ENCODE measurements around the gene TDRD9. TPM values are rescaled to one million over a fixed set of nuclear protein-coding genes. Genes with fewer than 3 reads are reported as not detected.

Gene TDRD9
- total and polyA plus RNA-seq, 2 of the 4 experiments (the other 2 are of a cell fraction), result 0.07 to 0.18 TPM

GRCh38 chr14:103935102-103935501 lies 6.8 kb downstream of the TDRD9 start:
- H4K20me1 ChIP-seq (ENCODE audit: insufficient read depth, low read length), result no peaks in the 10 kb centered on the region
- no peak overlapping the region for H4K91ac ChIP-seq (ENCODE audit: insufficient read depth, low read depth, low read length)
- WGBS, 2 experiments (ENCODE audit: extremely low coverage in 2 of 2, insufficient read length in 1 of 2), result no CpG with 5 or more reads among the region's 2 CpGs
- no peak overlapping the region for H2BK5ac ChIP-seq (ENCODE audit: low read depth, low read length, poor library complexity, severe bottlenecking)
- H3K9ac ChIP-seq (ENCODE audit: low read depth, low read length), result no peak overlapping the region
- H2AFZ ChIP-seq (replicated peaks; ENCODE audit: low read length, poor library complexity), result no peak overlapping the region
- intact Hi-C loops (cut with micrococcal nuclease) (no loop called here), dilution Hi-C loops (cut with HindIII; ENCODE audit: low sequenced_read_pairs, unreplicated experiment) (no loop called here), in situ Hi-C loops (cut with MboI; ENCODE audit: low sequenced_read_pairs) (no loop called here)
- H2BK120ac ChIP-seq (ENCODE audit: low read depth, low read length), result no peak overlapping the region
- H3K79me1 ChIP-seq (ENCODE audit: low read depth in 1 of 2, low read length in 2 of 2), result no peaks in the 10 kb centered on the region
- no peak overlapping the region for H3K4me2 ChIP-seq (ENCODE audit: low read depth, low read length)
- DNase-seq (no peak), ATAC-seq (ENCODE audit: low read depth) (no peak)
- H3K9me1 ChIP-seq (ENCODE audit: insufficient read depth, low read length), result no peaks in the 10 kb centered on the region
- ChIA-PET POLR2A (ENCODE audit: unreplicated experiment) (no interaction called here), CTCF (no interaction called here)
- no peak overlapping the region for H3K4ac ChIP-seq (ENCODE audit: low read depth, low read length)
- no peaks in the 10 kb centered on the region for H3K36me3 ChIP-seq (ENCODE audit: control insufficient read depth, insufficient read depth, low read length)
- H3K23ac ChIP-seq (ENCODE audit: low read depth, low read length), result no peak overlapping the region
- no peak overlapping the region for H2BK15ac ChIP-seq (ENCODE audit: low read depth, low read length)
- H4K5ac ChIP-seq (ENCODE audit: low read depth, low read length), result no peak overlapping the region
- H3K18ac ChIP-seq (ENCODE audit: low read depth, low read length), result no peak overlapping the region
- H3K4me3 ChIP-seq (ENCODE audit: insufficient read depth, low read depth, low read length), result no peak overlapping the region
- H2BK20ac ChIP-seq (ENCODE audit: low read depth, low read length), result no peak overlapping the region
- no peaks in the 10 kb centered on the region for H3K4me1 ChIP-seq (ENCODE audit: control insufficient read depth, insufficient read depth, low read length)
- peaks cover 12% of the 10 kb centered on the region for H3K27me3 ChIP-seq (ENCODE audit: control insufficient read depth, insufficient read depth, low read length)
- H4K8ac ChIP-seq (ENCODE audit: low read depth in 2 of 2, low read length in 2 of 2), result no peak overlapping the region
- no peak overlapping the region for H3K27ac ChIP-seq (ENCODE audit: insufficient read depth, low read length)
- no peak overlapping the region for H2AK5ac ChIP-seq (ENCODE audit: low read depth, low read length)
- TF ChIP-seq CEBPB (IDR thresholded peaks at IDR 0.05; ENCODE audit: low read depth, low read length) (no peak), USF2 (IDR thresholded peaks at IDR 0.05; ENCODE audit: low read depth, low read length) (no peak), MXI1 (IDR thresholded peaks at IDR 0.05; ENCODE audit: borderline replicate concordance, low read depth, low read length) (no peak), BHLHE40 (IDR thresholded peaks at IDR 0.05; ENCODE audit: low read depth, low read length) (no peak), POLR2A (IDR thresholded peaks at IDR 0.05; ENCODE audit: low read depth, low read length) (no peak), RAD21 (IDR thresholded peaks at IDR 0.05; ENCODE audit: low read length) (no peak), MAZ (IDR thresholded peaks at IDR 0.05; ENCODE audit: borderline replicate concordance, low read depth, low read length) (no peak), NFE2L2 (IDR thresholded peaks at IDR 0.05; ENCODE audit: low read depth, low read length) (no peak), MAFK (IDR thresholded peaks at IDR 0.05; ENCODE audit: low read depth, low read length) (no peak), ELK1 (IDR thresholded peaks at IDR 0.05; ENCODE audit: borderline replicate concordance, low read depth, low read length) (no peak)
- no peak overlapping the region for H3K14ac ChIP-seq (replicated peaks; ENCODE audit: low read depth, low read length)
- no peak overlapping the region for H3K56ac ChIP-seq (ENCODE audit: extremely low read depth, insufficient read depth, low read length)
- H3K9me3 ChIP-seq (ENCODE audit: control insufficient read depth, insufficient read depth, low read length), result no peaks in the 10 kb centered on the region
- no TSS peak for BruUV-seq (replicated peaks)
- no peak overlapping the region for H2AK9ac ChIP-seq (replicated peaks; ENCODE audit: low read depth, low read length, poor library complexity)

Measured in IMR-90 (cell line).